HUES6 (cell line): Measurements from ENCODE around the gene IGSF5.

Experiments used
- H3K27ac ChIP-seq: 2 replicates; pipeline ENCODE4 v1.7.0; 2013; ENCODE audit warnings: low read depth, mild to moderate bottlenecking, low read length, inconsistent platforms
- H3K27me3 ChIP-seq: 2 replicates; pipeline ENCODE4 v1.6.1; 2013; ENCODE audit warnings: low read length; ENCODE audit not compliant: control insufficient read depth, insufficient read depth
- H3K36me3 ChIP-seq: 2 replicates; pipeline ENCODE4 v1.6.1; 2013; ENCODE audit warnings: low read length; ENCODE audit not compliant: control insufficient read depth, insufficient read depth
- H3K4me1 ChIP-seq: 2 replicates; pipeline ENCODE4 v1.6.1; 2013; ENCODE audit warnings: low read length; ENCODE audit not compliant: control insufficient read depth, insufficient read depth
- H3K4me3 ChIP-seq: 2 replicates; pipeline ENCODE4 v1.5.1; 2013; ENCODE audit warnings: low read depth, low read length
- H3K9ac ChIP-seq: one replicate; pipeline ENCODE4 v1.6.1; 2013; ENCODE audit warnings: mild to moderate bottlenecking, low read length
- H3K9me3 ChIP-seq: 2 replicates; pipeline ENCODE4 v1.6.1; 2013; ENCODE audit warnings: low read depth, low read length; ENCODE audit not compliant: control insufficient read depth, insufficient read depth

IGSF5 gene

DNA sequence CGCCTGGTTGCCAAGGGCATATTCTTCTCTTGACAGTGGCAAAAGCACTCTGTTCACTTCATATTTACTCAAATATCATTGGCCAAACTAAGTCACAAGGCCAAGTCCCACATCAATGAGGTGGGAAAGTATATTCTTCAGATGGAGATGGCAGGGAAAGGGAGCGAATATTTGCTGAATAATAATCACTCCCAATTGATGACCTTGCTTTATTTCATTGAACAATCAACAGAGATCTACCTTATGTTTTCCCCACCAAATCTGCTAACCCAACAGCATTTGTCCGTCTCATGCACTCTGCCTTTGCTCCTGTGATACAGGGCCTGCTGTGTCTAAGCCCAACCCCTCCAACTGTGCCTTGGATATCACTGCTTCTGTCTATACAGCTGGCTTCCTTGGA is 77.1 kb downstream of the IGSF5 start:
- Histone ChIP-seq H3K36me3 (no peaks in the 10 kb centered on the region), H3K27ac (no peak overlapping the region), H3K4me1 (no peaks in the 10 kb centered on the region), H3K27me3 (no peaks in the 10 kb centered on the region), H3K9me3 (no peaks in the 10 kb centered on the region), H3K4me3 (no peak overlapping the region), H3K9ac (no peak overlapping the region)

DNA sequence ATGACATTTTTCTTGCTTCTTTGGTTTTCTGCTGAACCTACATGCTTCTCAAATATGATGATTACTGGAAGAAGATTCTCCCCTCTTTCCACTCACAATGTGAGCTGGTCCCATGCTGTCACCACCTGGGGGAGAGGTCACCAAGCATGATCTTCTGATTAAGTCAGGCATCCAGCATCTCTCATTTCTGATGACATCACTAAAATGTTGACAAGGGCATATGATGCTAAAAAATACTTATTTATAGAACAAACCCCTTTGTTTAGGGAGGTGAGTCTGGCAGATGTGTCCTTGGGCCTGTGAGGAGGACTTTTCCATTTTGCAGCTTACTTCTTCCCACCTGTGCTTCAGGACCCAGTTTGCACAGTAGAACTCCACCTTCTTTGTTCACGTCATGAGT is 80.3 kb downstream of the IGSF5 start:
- H3K4me3 ChIP-seq: no peak overlapping the region
- H3K9ac ChIP-seq: no peak overlapping the region
- no peaks in the 10 kb centered on the region for H3K36me3 ChIP-seq
- H3K9me3 ChIP-seq: no peaks in the 10 kb centered on the region
- no peaks in the 10 kb centered on the region for H3K27me3 ChIP-seq
- H3K27ac ChIP-seq: no peak overlapping the region
- H3K4me1 ChIP-seq: no peaks in the 10 kb centered on the region

DNA sequence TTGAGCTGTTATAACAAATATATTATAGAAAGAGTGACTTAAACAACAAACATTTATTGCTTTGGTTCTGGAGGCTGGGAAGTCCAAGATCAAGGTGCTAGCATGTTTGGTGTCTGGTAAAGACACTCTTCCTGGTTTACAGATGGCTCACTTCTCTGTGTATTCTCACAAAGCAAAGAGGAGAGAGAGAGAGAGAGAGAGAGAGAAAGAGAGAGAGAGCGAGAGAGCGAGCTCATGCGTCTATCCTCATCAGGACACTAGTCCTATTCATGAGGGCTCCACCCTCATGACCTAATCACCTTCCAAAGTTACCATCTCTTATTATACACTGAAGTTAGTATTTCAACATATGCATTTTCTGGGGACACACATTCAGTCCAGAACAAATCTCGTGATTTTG is 89.6 kb downstream of the IGSF5 start:
- no peaks in the 10 kb centered on the region for H3K4me1 ChIP-seq
- no peak overlapping the region for H3K27ac ChIP-seq
- no peak overlapping the region for H3K4me3 ChIP-seq
- no peaks in the 10 kb centered on the region for H3K27me3 ChIP-seq
- H3K9ac ChIP-seq: no peak overlapping the region
- H3K9me3 ChIP-seq: no peaks in the 10 kb centered on the region
- H3K36me3 ChIP-seq: no peaks in the 10 kb centered on the region

DNA sequence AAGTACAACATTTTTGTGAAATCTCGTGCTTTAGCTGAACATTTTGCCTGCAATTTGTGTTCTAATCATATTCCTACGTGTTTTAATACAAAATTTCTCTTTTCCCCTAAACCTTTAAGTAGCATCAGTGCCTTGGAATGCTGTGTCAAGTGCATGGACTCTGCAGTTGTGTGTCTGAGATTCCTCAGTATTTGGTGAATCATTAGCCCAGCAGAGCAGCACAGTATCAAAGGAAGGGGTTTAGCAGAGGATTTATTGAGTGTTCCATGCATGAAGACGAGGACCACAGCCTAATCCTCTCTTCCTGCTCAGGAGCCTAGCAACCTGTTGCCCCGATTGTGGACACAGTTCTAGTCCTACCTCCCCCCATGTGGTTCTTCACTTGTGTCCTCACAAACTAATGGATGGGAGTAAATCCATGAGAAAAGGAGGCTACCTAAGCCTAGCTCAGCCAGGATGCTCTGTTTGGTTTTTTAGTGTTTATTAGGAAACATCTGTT is 92.9 kb downstream of the IGSF5 start:
- no peak overlapping the region for H3K9ac ChIP-seq
- no peak overlapping the region for H3K4me3 ChIP-seq
- no peaks in the 10 kb centered on the region for H3K36me3 ChIP-seq
- peaks cover 4% of the 10 kb centered on the region for H3K4me1 ChIP-seq
- H3K9me3 ChIP-seq: no peaks in the 10 kb centered on the region
- H3K27ac ChIP-seq: no peak overlapping the region
- H3K27me3 ChIP-seq: no peaks in the 10 kb centered on the region

DNA sequence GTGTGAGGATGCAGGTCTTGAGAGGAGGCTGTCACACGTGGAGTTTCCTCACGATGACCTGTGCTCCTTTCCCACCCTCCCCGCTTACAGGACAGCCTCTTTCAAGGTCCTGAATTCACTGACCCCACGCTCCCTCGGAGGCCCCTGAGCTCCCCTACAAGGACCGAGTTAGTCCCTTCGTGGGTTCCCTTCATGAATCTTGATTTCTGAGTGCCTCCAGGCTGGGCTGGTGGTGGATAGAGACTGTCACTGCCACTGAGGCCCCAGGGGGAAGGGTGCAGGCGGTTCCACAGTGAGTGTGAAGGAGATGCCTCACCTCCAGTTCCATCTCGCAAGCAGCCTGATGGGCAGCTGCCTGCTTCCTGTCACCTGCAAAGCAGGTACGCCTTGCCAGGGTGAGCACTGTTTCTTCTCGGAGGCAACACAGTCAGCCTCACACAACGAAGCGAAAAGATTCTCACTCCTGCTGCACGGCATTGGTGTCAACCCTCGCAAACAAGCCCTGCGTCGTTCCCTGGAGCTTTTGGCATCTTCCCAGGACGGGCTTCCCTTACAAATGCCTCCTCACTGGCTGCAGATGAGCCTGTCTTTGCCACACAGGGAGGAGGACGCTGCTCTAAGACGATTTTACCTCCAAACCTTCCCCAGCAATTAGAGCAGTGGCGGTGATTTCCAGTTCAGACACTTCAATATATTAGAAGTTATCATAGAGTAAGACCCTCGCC is 95.6 kb downstream of the IGSF5 start:
- no peak overlapping the region for H3K9ac ChIP-seq
- H3K4me3 ChIP-seq: no peak overlapping the region
- H3K27ac ChIP-seq: no peak overlapping the region
- H3K4me1 ChIP-seq: peaks cover 4% of the 10 kb centered on the region
- H3K27me3 ChIP-seq: no peaks in the 10 kb centered on the region
- no peaks in the 10 kb centered on the region for H3K9me3 ChIP-seq
- H3K36me3 ChIP-seq: no peaks in the 10 kb centered on the region

DNA sequence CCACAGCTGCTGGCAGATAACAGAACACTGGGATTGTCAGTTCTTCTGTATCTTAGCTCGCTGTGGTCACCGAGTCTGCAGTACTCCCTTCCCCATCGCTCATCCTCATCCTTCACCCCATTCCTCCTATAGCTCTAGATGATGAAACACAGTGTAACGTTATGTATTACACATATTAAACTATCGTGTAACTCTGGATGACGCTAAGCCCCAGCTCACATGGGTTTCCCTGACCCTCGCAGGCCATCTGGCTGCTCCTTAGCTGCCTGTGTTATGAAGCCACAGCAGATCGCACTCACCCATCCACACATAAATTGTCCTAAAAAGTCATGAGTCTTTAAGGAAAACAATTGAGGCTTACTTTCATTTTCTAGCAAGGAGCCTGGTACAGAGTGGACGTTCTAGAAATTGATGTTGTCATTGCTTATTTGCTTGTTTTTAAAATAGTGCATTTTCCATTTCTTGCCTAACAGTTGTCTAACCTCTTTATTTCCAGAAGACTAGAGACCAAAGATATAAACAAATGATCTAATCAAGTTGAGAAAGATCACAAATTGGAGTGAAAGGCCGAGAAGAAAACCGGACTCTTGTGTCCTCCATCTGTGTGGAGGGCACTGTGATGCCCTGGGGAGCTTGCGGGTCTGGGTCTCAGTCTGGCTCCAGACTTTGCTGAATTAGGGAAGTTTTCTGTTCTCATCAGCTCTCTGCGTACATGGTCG is 97.9 kb downstream of the IGSF5 start:
- Histone ChIP-seq H3K9me3 (no peaks in the 10 kb centered on the region), H3K27me3 (no peaks in the 10 kb centered on the region), H3K9ac (no peak overlapping the region), H3K36me3 (no peaks in the 10 kb centered on the region), H3K4me3 (no peak overlapping the region), H3K4me1 (peaks cover 4% of the 10 kb centered on the region), H3K27ac (no peak overlapping the region)

DNA sequence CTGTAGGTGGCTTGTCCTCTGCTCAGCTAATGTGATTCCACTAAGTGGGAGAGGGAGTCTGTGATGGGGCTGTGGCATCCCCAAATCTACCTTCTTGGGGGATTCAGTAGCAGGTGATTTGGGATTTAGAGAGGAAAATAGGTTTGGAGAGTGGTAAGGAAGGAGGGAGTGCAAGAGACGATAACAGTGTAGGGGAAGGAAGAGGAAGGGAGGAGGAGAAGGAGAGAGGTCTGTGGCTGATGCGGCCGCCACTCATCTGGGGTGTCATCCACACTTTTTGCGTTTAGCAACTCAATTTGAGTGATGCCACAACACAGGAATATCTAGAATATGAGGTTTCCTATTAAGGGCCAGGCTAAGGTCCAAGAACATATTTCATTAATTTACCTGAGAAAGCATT is 98.5 kb downstream of the IGSF5 start:
- H3K27ac ChIP-seq: no peak overlapping the region
- no peak overlapping the region for H3K4me3 ChIP-seq
- no peaks in the 10 kb centered on the region for H3K9me3 ChIP-seq
- peaks cover 4% of the 10 kb centered on the region for H3K4me1 ChIP-seq
- H3K27me3 ChIP-seq: no peaks in the 10 kb centered on the region
- H3K36me3 ChIP-seq: no peaks in the 10 kb centered on the region
- no peak overlapping the region for H3K9ac ChIP-seq

DNA sequence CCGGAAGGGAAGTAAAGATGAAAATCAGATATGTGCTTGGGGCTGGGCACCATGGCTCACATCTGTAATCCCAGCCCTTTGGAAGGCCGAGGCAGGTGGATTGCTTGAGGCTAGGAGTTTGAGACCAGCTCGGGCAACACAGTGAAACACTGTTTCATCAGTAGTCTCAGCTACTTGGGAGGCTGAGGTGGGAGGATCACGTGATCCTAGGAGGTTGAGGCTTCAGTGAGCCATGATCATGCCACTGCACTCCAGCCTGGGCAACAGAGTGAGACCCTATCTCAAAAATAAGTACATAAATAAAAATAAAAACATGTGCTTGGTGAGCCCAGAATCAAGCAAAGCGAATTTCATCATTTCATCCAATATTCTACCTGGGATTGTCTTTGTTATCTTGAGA is 98.9 kb downstream of the IGSF5 start:
- no peaks in the 10 kb centered on the region for H3K27me3 ChIP-seq
- H3K36me3 ChIP-seq: no peaks in the 10 kb centered on the region
- H3K9ac ChIP-seq: no peak overlapping the region
- H3K9me3 ChIP-seq: no peaks in the 10 kb centered on the region
- H3K4me1 ChIP-seq: peaks cover 4% of the 10 kb centered on the region
- no peak overlapping the region for H3K4me3 ChIP-seq
- no peak overlapping the region for H3K27ac ChIP-seq

DNA sequence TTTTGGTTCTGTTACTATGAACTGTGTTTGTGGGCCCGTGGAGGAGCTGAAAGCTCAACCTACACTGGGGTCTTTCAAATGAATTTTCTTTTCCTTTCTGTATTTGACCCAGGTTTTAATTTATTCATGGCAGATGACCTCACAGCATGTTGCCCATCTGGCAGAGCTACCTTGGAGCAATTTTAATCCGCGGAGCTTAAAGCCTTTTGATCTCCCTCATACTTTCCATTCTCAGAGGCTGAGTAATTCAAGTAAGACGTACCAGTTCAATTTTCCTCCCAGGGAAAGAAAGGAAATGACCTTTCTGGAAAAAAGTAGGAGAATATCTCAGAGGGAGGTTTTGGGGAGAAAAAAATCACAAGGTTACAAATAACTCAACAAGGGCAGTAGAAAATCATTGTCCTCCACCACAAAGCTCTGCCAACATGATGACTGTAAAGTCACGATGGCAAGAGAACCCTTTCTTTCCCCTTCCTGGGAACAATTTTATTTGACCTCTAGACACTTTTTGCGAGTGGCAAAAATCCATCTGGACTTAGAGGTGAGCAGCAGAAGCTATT is 100.7 kb downstream of the IGSF5 start:
- H3K9me3 ChIP-seq: no peaks in the 10 kb centered on the region
- H3K27ac ChIP-seq: no peak overlapping the region
- peaks cover under 1% of the 10 kb centered on the region for H3K4me1 ChIP-seq
- no peaks in the 10 kb centered on the region for H3K27me3 ChIP-seq
- H3K4me3 ChIP-seq: no peak overlapping the region
- H3K9ac ChIP-seq: no peak overlapping the region
- no peaks in the 10 kb centered on the region for H3K36me3 ChIP-seq

DNA sequence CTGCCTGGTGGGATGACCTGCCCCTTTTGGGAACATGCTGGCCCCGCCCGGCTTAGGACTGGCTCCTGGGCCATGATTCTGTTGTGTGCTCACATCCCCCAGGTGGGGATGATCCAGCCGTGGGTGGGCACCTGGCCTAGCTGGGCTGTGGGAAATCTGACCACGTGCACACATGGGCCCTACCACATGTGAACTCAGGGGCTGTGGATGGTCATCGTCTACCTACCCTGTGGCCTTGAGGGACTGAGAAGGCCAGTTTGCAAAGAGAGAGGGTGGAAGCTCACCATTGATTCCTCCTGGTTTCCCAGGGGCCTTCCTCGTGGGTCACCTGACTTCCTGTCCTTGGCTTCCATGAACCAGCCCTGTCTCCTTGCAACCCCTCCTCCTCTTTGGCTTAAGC is 102.9 kb downstream of the IGSF5 start:
- no peak overlapping the region for H3K9ac ChIP-seq
- H3K36me3 ChIP-seq: no peaks in the 10 kb centered on the region
- H3K27ac ChIP-seq: no peak overlapping the region
- H3K4me1 ChIP-seq: peaks cover 11% of the 10 kb centered on the region
- H3K9me3 ChIP-seq: no peaks in the 10 kb centered on the region
- no peak overlapping the region for H3K4me3 ChIP-seq
- no peaks in the 10 kb centered on the region for H3K27me3 ChIP-seq

DNA sequence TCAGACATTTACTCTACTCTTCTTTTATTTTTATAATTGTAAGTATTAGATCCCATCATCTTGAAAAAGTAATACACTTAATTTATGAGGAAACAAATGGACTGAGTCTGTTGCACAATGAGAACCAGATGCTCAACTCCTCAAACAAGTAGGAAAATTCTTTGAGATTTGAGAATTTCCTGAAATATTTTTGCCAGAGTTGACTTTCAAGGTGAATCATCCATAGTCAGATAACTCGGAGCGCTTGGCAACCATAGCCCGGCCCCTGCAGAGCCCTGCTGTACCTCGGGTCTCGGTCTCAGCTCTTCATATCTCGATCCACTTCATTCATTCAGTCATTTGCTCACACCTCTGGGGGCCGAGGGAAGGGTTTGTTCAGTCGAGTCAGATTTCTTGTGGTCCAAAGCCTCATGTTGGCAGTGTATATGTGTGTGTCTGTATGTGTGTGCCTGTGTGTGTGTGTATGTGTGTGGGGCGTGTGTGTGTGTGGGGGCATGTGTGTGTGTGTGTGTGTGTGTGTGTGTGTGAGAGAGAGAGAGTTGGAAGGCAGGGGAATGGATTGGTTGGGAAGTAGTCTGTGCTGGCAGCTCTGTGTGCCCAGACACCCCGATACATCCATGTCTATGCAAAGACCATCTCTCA is 104.2 kb downstream of the IGSF5 start:
- Histone ChIP-seq H3K27me3 (no peaks in the 10 kb centered on the region), H3K4me1 (peaks cover 11% of the 10 kb centered on the region), H3K9me3 (0 out of 2 replicates have a peak, but pooled peaks cover 3% of the 10 kb centered on the region), H3K36me3 (no peaks in the 10 kb centered on the region), H3K27ac (no peak overlapping the region), H3K4me3 (no peak overlapping the region), H3K9ac (no peak overlapping the region)
